Keratinocyte (primary cell): ENCODE measurements around the gene HOXC4. TPM values are rescaled to one million over a fixed set of nuclear protein-coding genes. Genes with fewer than 3 reads are reported as not detected.
A peak's percentile ranks its signal among the peaks of the same experiment; 100 is the strongest.

Source experiments
- DNase-seq: peaks from one replicate; pipeline ENCODE4 v3.0.0-alpha.2; 2011; ENCODE audit warnings: low read depth, missing footprints, low spot score
- FAIRE-seq: peaks from 2 replicates; lab custom pipeline; 2011; peaks lifted over from hg19 to GRCh38; lab: Jason Lieb, UNC
- H2AFZ ChIP-seq: 2 replicates; pipeline ENCODE4 v1.6.0; 2012; ENCODE audit warnings: low read length, control low read depth, inconsistent platforms; ENCODE audit not compliant: control insufficient read depth
- H3K27ac ChIP-seq: 2 replicates; pipeline ENCODE4 v1.5.1; 2011; ENCODE audit warnings: low read length; ENCODE audit not compliant: control insufficient read depth, insufficient read depth
- H3K27me3 ChIP-seq: 3 replicates; pipeline ENCODE4 v1.6.0; 2011; ENCODE audit warnings: low read length; ENCODE audit not compliant: control insufficient read depth, insufficient read depth; ENCODE audit errors: extremely low read depth
- H3K36me3 ChIP-seq, 2 experiments: 2 replicates in 1 of 2; 3 replicates in 1 of 2; pipeline ENCODE4 v1.5.1; 2011; ENCODE audit warnings: low read length in 2 of 2, mild to moderate bottlenecking in 1 of 2; ENCODE audit not compliant: control insufficient read depth in 2 of 2, insufficient read depth in 2 of 2; ENCODE audit errors: extremely low read depth in 1 of 2
- H3K4me1 ChIP-seq: 3 replicates; pipeline ENCODE4 v1.5.1; 2011; ENCODE audit warnings: low read length; ENCODE audit not compliant: control insufficient read depth, insufficient read depth; ENCODE audit errors: extremely low read depth
- H3K4me2 ChIP-seq: 3 replicates; pipeline ENCODE4 v1.6.0; 2011; ENCODE audit warnings: low read depth, low read length; ENCODE audit not compliant: control insufficient read depth, insufficient read depth; ENCODE audit errors: extremely low read depth
- H3K4me3 ChIP-seq, 3 experiments: fragments of 200-600 bp in 1 of 3; sonication (generic) in 1 of 3; 2 replicates in 2 of 3; 3 replicates in 1 of 3; pipeline ENCODE4 v1.5.1; 2011 to 2016; ENCODE audit warnings: low read length in 3 of 3, mild to moderate bottlenecking in 3 of 3, control low read depth in 2 of 3, inconsistent platforms in 1 of 3, low read depth in 1 of 3, mixed read lengths in 1 of 3, mixed run types in 1 of 3, moderate library complexity in 1 of 3; ENCODE audit not compliant: control insufficient read depth in 2 of 3, insufficient read depth in 2 of 3; ENCODE audit errors: extremely low read depth in 1 of 3
- H3K79me2 ChIP-seq: 2 replicates; pipeline ENCODE4 v1.6.0; 2012; ENCODE audit warnings: low read length; ENCODE audit not compliant: control insufficient read depth, insufficient read depth
- H3K9ac ChIP-seq: 3 replicates; pipeline ENCODE4 v1.6.0; 2011; ENCODE audit warnings: low read length; ENCODE audit not compliant: control insufficient read depth, insufficient read depth; ENCODE audit errors: extremely low read depth
- H3K9me1 ChIP-seq: 3 replicates; pipeline ENCODE4 v1.6.0; 2011; ENCODE audit warnings: low read length; ENCODE audit not compliant: control insufficient read depth, insufficient read depth; ENCODE audit errors: extremely low read depth
- H3K9me3 ChIP-seq: 2 replicates; pipeline ENCODE4 v1.5.1; 2012; ENCODE audit warnings: low read depth, low read length; ENCODE audit not compliant: control insufficient read depth
- H4K20me1 ChIP-seq: 3 replicates; pipeline ENCODE4 v1.6.0; 2011; ENCODE audit warnings: low read length; ENCODE audit not compliant: control insufficient read depth, insufficient read depth; ENCODE audit errors: extremely low read depth
- CTCF ChIP-seq, 3 experiments: IDR thresholded peaks in 1 of 3; conservative IDR thresholded peaks in 1 of 3; optimal IDR thresholded peaks in 1 of 3; 2 replicates in 2 of 3; 3 replicates in 1 of 3; pipeline versions ENCODE3 to v1.5.1; 2011; ENCODE audit warnings: low read length in 3 of 3, mild to moderate bottlenecking in 3 of 3, moderate library complexity in 2 of 3, control low read depth in 1 of 3, inconsistent platforms in 1 of 3; ENCODE audit not compliant: insufficient read depth in 2 of 3; ENCODE audit errors: extremely low read depth in 1 of 3
- EZH2 ChIP-seq: IDR thresholded peaks from one replicate; pipeline ENCODE4 v1.6.1; 2012; ENCODE audit warnings: inconsistent platforms, mild to moderate bottlenecking, low read length, moderate library complexity
- dilution Hi-C: fragments of 300-500 bp; cut with MboI; formaldehyde crosslinking; loops from one replicate; pipeline ENCODE4 v1.7.0; 2020; ENCODE audit warnings: low sequenced_read_pairs; ENCODE audit not compliant: extremely low pct_ligation_motif_present
- polyA plus RNA-seq, 5 experiments: library from polyadenylated mRNA; depleted of rRNA in 3 of 5; stranded (reverse) in 3 of 5; stranded (forward) in 1 of 5; unstranded in 1 of 5; fragments of >200 nt; gene quantifications; 1 replicate in 1 of 5; 2 replicates in 3 of 5; 3 replicates in 1 of 5; pipeline versions ENCODE4 v1.2.1 to v1.2.3, GENCODE V29; 2011 to 2012; ENCODE audit warnings: missing spikeins in 2 of 5, low read depth in 1 of 5, low replicate concordance in 1 of 5

Gene HOXC4
- polyA plus RNA-seq, 1 donor (not counting 4 experiments of a cell fraction or from before 2014, with no cell fraction given), result 1.8 TPM

GRCh38 chr12:54038871-54039414 lies 14.7 kb upstream of the HOXC4 start:
- Histone ChIP-seq H3K79me2 (no peaks in the 10 kb centered on the region), H3K27ac (no peak overlapping the region), H3K27me3 (peaks cover 3% of the 10 kb centered on the region), H4K20me1 (no peaks in the 10 kb centered on the region), H3K9me3 (no peaks in the 10 kb centered on the region), H3K36me3 (no peaks in the 10 kb centered on the region), H3K9ac (no peak overlapping the region), H2AFZ (no peak overlapping the region), H3K9me1 (no peaks in the 10 kb centered on the region), H3K4me3 (no peak overlapping the region), H3K4me2 (no peak overlapping the region), H3K4me1 (peaks cover 35% of the 10 kb centered on the region)
- TF ChIP-seq EZH2, result no peak
- TF ChIP-seq CTCF (optimal IDR thresholded peaks at IDR 0.05 in 1 of 3, IDR thresholded peaks at IDR 0.05 in 1 of 3, conservative IDR thresholded peaks at IDR 0.05 in 1 of 3; ENCODE audit: extremely low read depth in 1 of 3, insufficient read depth in 2 of 3, low read length in 3 of 3), result no peak
- FAIRE-seq (peak; percentile 57), DNase-seq (no peak)
- dilution Hi-C loops, result no loop called here

- FAIRE-seq (no peak), DNase-seq (no peak)
- Histone ChIP-seq H3K27ac (no peak overlapping the region), H3K9me1 (no peaks in the 10 kb centered on the region), H2AFZ (no peak overlapping the region), H4K20me1 (no peaks in the 10 kb centered on the region), H3K4me2 (no peak overlapping the region), H3K4me1 (peaks cover 31% of the 10 kb centered on the region), H3K36me3 (no peaks in the 10 kb centered on the region), H3K4me3 (no peak overlapping the region), H3K9ac (no peak overlapping the region), H3K27me3 (peaks cover 3% of the 10 kb centered on the region), H3K79me2 (no peaks in the 10 kb centered on the region), H3K9me3 (no peaks in the 10 kb centered on the region)
- TF ChIP-seq CTCF (optimal IDR thresholded peaks at IDR 0.05 in 1 of 3, IDR thresholded peaks at IDR 0.05 in 1 of 3, conservative IDR thresholded peaks at IDR 0.05 in 1 of 3; ENCODE audit: extremely low read depth in 1 of 3, insufficient read depth in 2 of 3, low read length in 3 of 3) (no peak), EZH2 (no peak)
- dilution Hi-C loops, result no loop called here
These were observed 14.1 kb upstream of the HOXC4 start for GRCh38 chr12:54039417-54040147.
